ENCODE data around the gene PALS1. TPM values are rescaled to one million over a fixed set of nuclear protein-coding genes. Genes with fewer than 3 reads are reported as not detected.
"Not testable (repeated sequence)": the region's sequence is repeated elsewhere in the genome, so short reads cannot be mapped to it uniquely, and the experiment has no call there.

The PALS1 gene
- total RNA-seq, 1 experiment from 2014 or later, result 23.8 TPM

GRCh38 chr14:67270145-67270753 lies 29.0 kb downstream of the PALS1 start:
- Histone ChIP-seq H3K36me3 (0 out of 2 replicates have a peak, but pooled peaks cover 3% of the 10 kb centered on the region), H3K4me3 (no peak overlapping the region), H3K9me3 (replicated peaks) (no peaks in the 10 kb centered on the region), H3K27ac (no peak overlapping the region), H3K4me1 (no peaks in the 10 kb centered on the region; the same call in 1 of the 2 replicates), H3K27me3 (no peaks in the 10 kb centered on the region)
- no peak for DNase-seq

GRCh38 chr14:67270933-67271332 lies 29.7 kb downstream of the PALS1 start:
- H3K4me3 ChIP-seq, result no peak overlapping the region
- no peaks in the 10 kb centered on the region; the same call in 1 of the 2 replicates for H3K4me1 ChIP-seq
- no peaks in the 10 kb centered on the region for H3K9me3 ChIP-seq (replicated peaks)
- 0 out of 2 replicates have a peak, but pooled peaks cover 3% of the 10 kb centered on the region for H3K36me3 ChIP-seq
- DNase-seq, result no peak
- no peaks in the 10 kb centered on the region for H3K27me3 ChIP-seq
- no peak overlapping the region for H3K27ac ChIP-seq

GRCh38 chr14:67273281-67273680 lies 32.0 kb downstream of the PALS1 start:
- not testable (repeated sequence) for H3K4me3 ChIP-seq; H3K4me1 ChIP-seq; H3K27ac ChIP-seq; H3K27me3 ChIP-seq; DNase-seq; H3K9me3 ChIP-seq (replicated peaks); H3K36me3 ChIP-seq

- DNase-seq, result no peak
- Histone ChIP-seq H3K36me3 (0 out of 2 replicates have a peak, but pooled peaks cover 3% of the 10 kb centered on the region), H3K27me3 (no peaks in the 10 kb centered on the region), H3K27ac (no peak overlapping the region), H3K9me3 (replicated peaks) (no peaks in the 10 kb centered on the region), H3K4me3 (no peak overlapping the region), H3K4me1 (no peaks in the 10 kb centered on the region)
Observed at GRCh38 chr14:67276131-67276530, 34.9 kb downstream of the PALS1 start.

- Histone ChIP-seq H3K4me1 (no peaks in the 10 kb centered on the region), H3K4me3 (no peak overlapping the region), H3K9me3 (replicated peaks) (no peaks in the 10 kb centered on the region), H3K36me3 (peaks cover 5% of the 10 kb centered on the region), H3K27ac (no peak overlapping the region), H3K27me3 (no peaks in the 10 kb centered on the region)
- no peak for DNase-seq
Observed at GRCh38 chr14:67280506-67280905, 39.3 kb downstream of the PALS1 start.

- Histone ChIP-seq H3K27me3 (no peaks in the 10 kb centered on the region), H3K4me3 (no peak overlapping the region), H3K9me3 (replicated peaks) (no peaks in the 10 kb centered on the region), H3K27ac (no peak overlapping the region), H3K36me3 (peaks cover 5% of the 10 kb centered on the region), H3K4me1 (no peaks in the 10 kb centered on the region)
- DNase-seq, result peak in 1 of 2 experiments; percentile 54
Observed at GRCh38 chr14:67285876-67286452, 44.7 kb downstream of the PALS1 start.

Other genes starting within 250 kb of the PALS1 start
- not detected in 2 replicates for gene GARIN2, start 52.0 kb upstream of the PALS1 start, total RNA-seq (2014; rRNA removed; shearing (Covaris generic))
- gene ATP6V1D, start 118.4 kb downstream of the PALS1 start, total RNA-seq (2014; rRNA removed; shearing (Covaris generic)), result 65.2 and 77.8 TPM in 2 replicates
- 232 and 236 TPM in 2 replicates for gene EIF2S1, start 118.9 kb downstream of the PALS1 start, total RNA-seq (2014; rRNA removed; shearing (Covaris generic))
- gene PLEK2, start 170.7 kb downstream of the PALS1 start, total RNA-seq (2014; rRNA removed; shearing (Covaris generic)), result not detected in 2 replicates
- not detected in 2 replicates for gene TMEM229B, start 247.3 kb downstream of the PALS1 start, total RNA-seq (2014; rRNA removed; shearing (Covaris generic))

Data from SJCRH30 (cell line).